Measurements from ENCODE around the gene ZNF592.

Gene ZNF592

GRCh38 chr15:84748274-84749110, at the start of gene ZNF592:
ZNF592 (plus strand) TSS chr15:84748592; CDS start chr15:84782676, 34,084 bp downstream.
- DNase-seq, result peak; percentile 79

DNA sequence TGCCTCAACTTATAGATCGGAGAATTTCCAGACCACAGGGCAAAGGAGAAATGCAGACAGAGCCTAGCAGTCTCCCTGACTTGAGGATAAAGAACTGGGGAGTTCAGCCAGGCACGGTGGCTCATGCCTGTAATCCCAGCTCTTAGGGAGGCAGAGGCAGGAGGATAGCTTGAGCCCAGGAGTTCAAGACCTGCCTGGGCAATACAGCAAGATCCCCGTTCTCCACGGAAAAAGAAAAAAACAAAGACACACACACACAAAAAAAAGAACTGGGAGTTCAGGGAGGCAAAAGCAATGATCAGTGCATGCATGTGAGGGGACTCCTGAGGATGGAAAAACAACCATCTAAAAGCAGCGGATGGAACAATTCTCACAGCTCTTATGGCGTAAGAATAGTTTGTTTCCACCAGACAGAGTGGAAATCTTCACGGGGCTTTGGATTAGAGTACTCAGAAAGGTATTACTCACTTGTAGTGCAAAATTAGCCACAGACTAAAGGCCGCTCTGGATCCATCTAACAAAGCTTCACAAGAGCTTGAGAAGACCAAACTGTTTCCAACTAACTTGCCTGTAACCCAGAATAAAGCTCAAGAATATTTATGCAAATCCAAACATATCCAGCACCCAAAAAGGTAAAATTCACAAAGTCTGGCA, 48.7 kb upstream of the ZNF592 start:
- DNase-seq, result no peak

GRCh38 chr15:84702961-84703482, 45.4 kb upstream of the ZNF592 start:
- peak; percentile 42 for DNase-seq

DNA sequence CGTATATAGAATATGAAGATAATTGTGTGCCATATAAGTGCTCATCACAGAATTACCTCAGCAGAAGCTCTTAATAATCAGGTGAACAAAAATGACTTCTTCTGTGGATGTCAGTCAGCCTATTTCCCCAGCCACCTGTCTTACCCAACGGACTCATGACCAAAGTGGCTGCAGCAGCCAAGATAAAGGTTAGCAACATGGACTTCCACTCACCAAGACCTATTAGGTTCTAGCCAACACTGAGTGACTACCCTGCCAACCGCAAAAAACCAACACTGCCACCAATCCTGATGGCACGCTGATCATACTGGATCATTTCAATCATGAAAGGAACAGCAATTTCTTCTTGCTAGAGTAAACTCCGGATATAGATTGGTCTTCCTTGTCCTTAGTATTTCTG, 44.6 kb upstream of the ZNF592 start:
- no peak for DNase-seq

- DNase-seq, result no peak
These were observed 34.0 kb upstream of the ZNF592 start for GRCh38 chr15:84714372-84714771.

DNA sequence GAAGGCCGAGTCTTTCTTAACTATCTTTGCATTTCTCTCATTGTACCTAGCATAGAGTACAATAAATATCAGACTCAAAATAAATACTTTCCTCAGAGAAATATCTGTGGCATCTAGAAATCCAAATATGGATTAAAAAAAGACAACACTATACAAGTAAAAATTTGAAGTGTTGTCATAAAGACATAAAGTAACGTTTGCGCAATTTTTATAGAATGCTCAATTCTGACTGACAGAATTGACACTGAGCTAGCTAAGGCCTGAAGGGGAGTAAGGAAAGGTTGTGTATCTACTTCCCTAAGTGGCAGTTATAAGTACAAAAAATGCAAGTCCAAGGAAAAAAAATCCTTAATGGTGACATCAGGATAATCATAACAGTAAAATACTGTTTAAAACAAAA, 33.6 kb upstream of the ZNF592 start:
- DNase-seq, result peak; percentile 54

- DNase-seq, result no peak
These were observed 32.9 kb upstream of the ZNF592 start for GRCh38 chr15:84715441-84716035.

DNA sequence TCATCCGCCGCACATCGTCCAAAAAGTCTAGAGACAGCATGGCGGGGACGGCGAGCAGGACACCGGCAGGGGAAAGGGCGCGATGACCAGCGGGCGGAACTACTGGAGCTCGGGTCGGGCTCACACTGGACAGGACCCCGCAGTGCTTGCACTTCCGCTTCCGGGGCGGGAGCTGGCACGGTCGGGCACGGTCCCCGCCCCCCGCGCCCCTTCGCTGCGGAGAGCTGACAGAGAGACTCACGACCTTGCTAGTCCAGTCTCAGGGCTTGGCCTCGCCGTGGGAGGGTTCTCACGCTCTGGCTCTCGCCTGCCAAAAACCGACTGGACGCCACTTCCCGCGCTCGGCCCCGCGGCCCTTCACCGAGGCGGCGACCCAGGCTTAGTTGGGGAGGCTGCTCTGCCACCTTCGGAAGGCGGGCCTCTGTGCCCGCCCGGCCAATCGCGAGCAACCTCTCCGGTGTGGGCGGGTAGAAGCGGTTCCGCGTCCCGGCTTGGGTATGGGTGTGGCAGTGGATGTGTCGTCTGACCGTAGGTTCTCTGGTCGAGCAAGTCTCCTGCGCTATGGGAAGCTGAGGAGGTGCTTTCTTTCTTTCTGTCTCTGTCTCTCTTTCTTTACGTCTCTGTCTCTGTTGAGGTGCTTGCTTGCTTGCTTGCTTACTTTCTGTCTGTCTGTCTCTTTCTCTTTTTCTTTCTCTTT, 32.2 kb upstream of the ZNF592 start, which contains the start of gene SEC11A:
TSS of gene SEC11A (minus strand) at position 104 of the 697 bp plus-strand sequence. CDS start at position 40, 64 bp downstream.
- peak; percentile 97 for DNase-seq

DNA sequence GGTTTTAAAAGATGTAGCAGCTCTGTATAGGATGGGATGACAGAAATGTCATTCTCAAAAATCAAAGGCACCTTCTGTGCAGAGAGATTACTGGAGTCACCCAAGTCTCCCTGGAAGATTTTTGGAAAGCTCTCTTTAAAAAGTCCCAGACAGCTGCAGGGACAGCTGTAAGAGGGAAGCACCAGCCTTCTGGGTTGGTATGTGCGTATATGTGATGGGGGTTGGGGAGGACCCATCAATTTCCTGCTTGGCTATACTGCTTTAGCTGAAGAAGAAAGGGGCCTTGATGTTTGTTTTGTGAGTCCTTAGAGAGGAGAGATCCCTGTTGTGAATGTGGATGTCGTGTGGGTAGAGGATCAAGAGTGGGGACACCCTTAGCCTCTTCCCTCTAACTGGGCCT, 27.0 kb upstream of the ZNF592 start:
- DNase-seq, result no peak

- no peak for DNase-seq
These were observed 25.8 kb upstream of the ZNF592 start for GRCh38 chr15:84722628-84723027.

GRCh38 chr15:84725001-84725491, 23.3 kb upstream of the ZNF592 start:
- DNase-seq, result peak; percentile 91

DNA sequence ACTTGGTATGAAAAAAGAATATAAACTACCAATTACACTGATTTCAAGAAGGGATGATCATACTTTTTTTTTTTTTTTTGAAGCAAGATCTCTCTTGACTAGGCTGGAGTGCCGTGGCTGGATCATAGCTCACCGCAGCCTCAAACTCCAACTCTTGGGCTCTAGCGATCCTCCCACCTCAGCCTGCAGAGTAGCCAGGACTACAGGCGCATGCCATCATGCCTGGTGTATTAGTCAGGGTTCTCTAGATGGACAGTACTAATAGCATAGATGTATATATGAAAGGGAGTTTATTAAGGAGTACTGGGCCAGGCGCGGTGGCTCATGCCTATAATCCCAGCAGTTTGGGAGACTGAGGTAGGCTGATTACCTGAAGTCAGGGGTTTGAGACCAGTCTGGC, 21.0 kb upstream of the ZNF592 start:
- DNase-seq, result no peak

DNA sequence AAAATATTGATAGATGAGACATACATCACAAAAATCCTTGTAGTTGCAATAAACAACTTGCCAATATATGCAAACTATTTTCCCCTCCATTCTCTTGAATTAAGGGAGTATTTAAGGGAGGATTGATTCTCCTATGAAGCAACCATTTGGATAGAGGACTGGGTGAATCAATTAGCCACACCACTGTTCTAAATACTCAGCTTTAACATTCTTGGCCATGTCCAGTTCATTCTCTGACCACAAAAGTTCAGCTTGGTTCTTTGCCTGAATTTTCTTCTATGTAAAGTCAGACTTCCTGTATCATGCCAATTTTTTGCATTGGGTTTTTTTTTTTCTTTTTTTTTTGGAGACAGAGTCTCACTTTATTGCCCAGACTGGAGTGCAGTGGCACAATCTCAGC, 16.6 kb upstream of the ZNF592 start:
- DNase-seq, result no peak

DNA sequence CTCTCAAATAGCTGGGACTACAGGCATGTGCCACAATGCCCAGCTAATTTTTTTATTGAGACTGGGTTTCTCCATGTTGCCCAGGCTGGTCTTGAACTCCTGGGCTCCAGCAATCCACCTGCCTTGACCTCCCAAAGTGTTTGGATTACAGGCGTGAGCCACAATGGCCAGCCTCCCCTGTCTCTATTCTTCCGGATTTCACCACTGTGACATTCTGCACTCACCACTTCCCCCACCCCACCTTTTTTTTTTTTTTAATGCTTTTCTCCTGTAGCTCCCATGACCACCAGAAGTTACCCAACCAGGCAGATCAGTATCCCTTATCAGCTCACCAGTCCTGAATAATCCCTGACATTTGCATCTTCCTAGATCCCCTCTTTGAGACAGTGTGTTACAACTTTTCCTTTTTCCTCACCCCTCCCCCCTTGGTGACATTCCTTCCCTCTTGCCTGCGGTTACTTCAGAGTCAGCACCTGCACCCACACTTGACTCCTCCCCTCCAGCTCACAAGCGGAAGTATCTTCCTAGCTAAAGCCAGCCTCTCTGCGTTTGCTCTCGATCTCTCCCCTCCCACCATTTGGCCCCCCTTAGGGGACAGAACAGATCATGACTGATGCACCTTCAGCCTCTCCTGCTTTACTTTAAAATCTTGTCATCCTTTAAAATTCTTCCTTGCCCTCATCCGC, 13.5 kb upstream of the ZNF592 start:
- DNase-seq, result peak; percentile 82

DNA sequence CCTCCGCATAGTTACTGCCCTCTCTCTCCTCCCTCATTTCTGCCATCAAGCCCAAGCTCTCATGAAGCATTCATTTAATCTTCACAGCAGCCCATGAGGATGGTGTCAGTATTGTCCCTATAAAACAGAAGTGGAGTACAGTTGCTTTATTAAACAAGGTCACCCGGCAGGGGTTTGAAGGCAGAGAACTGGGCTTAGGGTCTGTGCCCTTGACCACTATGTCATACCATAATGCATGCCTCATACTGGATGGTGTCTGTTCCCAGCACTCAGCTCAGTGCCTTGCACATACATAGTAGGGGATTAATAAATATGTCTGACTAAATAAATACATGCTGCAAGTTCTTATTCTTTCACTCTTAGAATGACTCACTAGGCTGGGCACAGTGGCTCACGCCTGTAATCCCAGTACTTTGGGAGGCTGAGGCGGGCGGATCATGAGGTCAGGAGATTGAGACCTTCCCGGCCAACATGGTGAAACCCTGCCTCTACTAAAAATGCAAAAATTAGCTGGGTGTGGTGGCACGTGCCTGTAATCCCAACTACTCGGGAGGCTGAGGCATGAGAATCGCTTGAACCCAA, 12.8 kb upstream of the ZNF592 start:
- peak; percentile 91 for DNase-seq

DNA sequence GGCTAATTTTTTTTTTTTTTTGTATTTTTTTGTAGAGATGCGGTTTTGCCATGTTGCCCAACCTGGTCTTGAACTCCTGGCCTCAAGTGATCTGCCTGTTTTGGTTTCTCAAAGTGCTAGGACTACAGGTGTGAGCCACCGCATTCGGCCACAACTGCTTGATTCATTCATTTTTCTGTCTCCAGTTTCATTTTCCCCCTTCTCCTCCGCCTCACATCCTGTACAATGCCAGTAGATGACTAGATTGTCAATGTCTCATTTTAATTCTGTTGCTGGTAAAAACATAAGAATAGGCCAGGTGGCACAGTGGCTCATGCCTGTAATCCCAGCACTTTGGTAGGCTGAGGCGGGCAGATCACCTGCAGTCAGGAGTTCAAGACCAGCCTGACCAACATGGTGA, 12.0 kb upstream of the ZNF592 start:
- DNase-seq, result no peak

DNA sequence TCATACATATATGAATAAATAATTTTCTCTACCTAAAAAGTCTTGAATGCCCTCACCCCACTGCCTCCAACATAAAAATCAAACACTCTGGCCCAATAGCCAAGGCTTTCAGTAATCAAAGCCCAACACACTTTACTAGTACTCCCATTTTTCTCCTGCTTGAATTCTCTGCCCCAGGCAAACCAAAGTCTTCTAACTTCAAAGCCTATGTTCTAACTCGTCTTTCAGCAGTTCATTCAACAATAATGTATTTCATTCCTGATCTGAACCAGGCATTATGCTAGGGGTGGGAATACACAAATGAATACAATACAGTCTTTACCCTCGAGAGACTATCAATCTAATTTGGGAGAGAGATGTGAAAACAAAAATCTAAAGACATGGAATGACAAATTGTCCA, 11.4 kb upstream of the ZNF592 start:
- DNase-seq, result no peak

DNA sequence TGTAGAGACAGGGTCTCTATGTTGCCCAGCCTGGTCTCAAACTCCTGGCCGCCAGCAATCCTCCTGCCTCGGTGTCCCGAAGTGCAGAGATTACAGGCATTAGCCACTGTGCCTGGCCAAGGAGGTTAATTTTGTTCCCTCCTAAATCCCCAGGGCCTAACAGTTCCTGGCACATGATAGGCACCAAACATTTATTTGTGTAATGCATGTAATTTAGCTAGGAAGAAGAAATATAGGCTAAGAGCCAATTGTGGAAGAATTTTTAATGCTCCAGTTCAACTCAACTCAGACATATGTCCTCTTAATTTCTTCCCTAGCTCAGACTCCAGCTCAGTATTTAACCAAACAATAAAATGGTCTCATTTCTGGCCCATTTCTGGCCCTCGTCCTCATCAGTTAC, 7.7 kb upstream of the ZNF592 start:
- no peak for DNase-seq

GRCh38 chr15:84741121-84741520, 7.3 kb upstream of the ZNF592 start:
- no peak for DNase-seq

GRCh38 chr15:84747416-84748273, 747 bp upstream of the ZNF592 start:
- peak; percentile 65 for DNase-seq

Measured in inflammatory macrophage treated with lipopolysaccharide for 4 hours (primary cell).